NAMALWA (cell line): ENCODE measurements around the gene ITGA11.
"Not testable (repeated sequence)": the region's sequence is repeated elsewhere in the genome, so short reads cannot be mapped to it uniquely, and the experiment has no call there.

Source experiments
- DNase-seq: peaks from one replicate; pipeline ENCODE4 v3.0.0-alpha.2; 2015; ENCODE audit warnings: low spot score

The ITGA11 gene

DNA sequence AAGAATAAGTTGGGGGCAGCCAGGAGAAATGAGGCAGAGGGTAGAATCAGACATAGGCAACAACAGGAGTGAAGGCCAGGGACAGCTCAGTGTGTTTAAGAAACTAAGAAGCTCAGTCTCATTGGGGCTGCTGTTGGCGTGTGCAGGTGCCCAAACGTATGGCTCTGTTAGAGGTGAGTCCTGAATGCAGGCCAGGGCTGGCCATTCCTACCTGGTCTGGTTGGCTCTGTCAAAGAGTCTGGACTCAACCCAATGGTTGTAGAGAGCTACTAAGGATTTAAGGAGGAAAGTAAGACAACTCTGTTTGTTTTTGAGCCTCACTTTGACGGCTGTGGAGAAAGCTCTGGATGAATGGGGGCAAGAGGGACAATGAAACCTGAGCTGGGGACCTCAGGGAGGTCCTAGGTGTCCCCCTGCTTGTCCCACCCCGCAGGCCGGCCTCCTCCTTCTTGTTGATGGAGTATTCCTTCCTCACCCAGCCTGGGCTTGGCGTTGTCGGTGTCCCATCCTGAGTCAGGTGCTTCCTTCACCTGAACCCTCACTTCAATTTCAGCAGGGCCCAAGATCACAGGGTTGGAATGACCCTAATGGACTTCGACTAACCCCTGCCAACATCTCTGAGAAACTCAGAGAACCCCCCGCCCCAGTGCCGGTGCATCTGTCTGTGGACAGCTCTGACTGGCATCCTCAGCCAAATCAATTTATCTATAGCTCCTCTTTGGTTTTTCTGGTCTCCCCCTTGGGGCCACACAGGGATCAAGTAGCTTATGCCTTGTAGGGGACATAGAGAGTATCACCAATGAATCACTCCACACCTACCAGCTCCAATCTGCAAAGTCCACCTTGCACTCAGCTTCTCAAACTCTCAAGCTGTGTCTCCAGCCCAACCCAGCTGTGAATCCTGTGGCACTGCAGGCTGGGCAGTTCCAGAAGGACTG is 8.3 kb downstream of the ITGA11 start:
- DNase-seq: no peak

- DNase-seq: not testable (repeated sequence)
Observed at GRCh38 chr15:68422403-68423145, 9.4 kb downstream of the ITGA11 start.

- no peak for DNase-seq
Observed at GRCh38 chr15:68421798-68422402, 10.1 kb downstream of the ITGA11 start.

DNA sequence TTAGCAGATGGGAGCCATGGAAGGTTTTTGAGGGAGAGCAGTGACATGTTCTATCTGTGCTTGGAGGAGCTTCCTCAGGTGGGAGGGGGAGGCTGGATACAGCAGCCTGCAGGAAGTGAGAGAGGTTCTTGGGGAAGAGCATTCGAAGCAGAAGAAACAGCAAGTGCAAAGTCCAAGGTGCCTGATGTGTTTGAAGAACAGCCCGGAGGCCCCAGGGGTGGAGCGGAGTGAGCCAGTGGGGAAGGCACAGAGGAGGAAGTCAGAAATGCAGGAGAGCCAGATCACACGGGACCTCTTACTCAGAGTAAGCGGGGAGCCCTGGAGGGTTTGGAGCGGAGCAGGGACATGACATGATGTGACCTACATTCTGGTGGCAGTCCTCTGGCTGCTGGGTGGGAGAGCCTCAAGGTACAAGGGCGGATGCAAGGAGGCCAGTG is 10.8 kb downstream of the ITGA11 start:
- DNase-seq: no peak

- DNase-seq: no peak
Observed at GRCh38 chr15:68420186-68420684, 11.7 kb downstream of the ITGA11 start.

DNA sequence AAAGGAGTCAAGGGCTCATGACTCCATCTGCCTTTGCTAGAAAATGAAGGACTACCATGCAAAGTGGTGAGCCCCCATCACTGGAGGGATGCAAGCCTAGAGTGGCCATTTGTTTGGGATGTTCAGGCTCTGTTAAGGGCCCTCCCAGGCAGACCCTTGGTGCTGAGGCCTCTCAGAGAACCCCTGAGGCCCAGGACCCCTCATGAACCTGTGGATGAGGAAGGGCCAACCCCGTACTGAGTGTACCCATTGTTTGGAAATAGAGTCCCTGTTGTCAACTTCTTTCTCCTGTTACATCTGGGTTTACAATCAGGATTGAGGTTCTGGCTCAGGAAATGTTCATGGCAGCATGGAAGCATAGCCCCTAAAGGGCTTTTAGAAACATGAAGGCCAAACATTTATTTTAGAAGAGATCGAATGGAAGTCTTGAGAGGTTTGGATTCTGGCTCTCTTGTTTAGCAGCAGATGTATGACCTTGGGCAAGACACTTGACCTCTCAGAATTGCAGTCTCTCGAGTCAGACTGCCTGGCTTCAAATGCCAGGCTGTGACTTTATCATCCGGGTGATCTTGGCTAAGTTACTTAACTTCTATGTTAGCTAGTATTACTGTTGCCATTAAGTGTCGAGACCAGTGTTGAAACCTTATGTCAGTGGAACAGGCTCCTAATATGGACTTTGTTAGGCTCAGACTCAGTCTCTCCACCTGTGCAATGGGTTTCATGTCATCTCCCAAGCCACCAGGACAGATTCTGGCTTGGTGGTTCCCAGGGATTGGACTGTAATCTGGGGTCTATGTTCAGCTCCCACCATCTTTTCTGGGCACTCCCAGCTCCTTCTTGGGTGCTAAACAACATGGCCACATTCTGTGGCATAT is 12.4 kb downstream of the ITGA11 start:
- no peak for DNase-seq

DNA sequence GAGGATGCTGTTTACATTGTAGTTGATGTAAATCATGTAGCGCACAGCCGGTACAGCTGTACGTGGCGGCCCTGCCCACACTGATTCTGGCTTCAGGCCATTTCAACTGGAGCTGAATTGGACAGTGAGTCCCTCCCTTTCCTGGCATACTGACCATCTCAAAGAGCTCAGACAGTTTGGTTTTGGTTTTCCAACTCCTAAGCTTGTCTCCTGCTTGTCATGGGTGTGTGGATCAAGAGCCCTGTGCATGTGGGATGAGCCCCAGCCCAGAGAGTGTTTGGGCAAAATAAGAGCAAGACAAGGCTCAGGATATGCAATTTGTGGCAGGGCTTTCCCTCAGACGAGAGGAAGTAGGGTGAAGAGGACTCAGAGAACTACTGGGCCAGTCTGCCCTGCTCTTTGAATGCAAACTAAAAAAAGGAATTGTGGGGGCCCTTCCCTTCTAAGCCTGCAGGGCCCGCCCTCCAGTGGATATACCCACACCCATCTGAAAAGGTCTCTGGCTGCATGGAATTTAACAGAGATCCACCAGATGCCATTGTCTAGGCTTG is 13.3 kb downstream of the ITGA11 start:
- DNase-seq: no peak

DNA sequence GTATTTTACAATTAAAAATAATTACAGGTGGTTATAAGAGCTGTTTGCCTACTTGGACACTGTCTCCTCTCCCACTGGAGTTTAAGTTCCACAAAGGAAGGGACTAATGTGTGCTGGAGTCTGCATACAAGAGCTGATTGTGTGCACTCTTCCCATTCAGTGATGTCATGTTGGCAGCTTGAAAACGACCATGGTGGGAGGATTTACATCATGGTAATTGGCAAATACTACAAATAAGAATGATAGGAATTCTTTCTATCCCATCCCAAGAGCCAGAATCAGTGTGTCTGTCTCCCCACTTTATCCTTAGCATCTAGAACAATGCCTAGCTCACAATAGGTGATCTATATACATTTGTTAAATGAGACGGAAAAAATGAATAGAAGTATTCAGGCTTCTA is 14.1 kb downstream of the ITGA11 start:
- DNase-seq: no peak

DNA sequence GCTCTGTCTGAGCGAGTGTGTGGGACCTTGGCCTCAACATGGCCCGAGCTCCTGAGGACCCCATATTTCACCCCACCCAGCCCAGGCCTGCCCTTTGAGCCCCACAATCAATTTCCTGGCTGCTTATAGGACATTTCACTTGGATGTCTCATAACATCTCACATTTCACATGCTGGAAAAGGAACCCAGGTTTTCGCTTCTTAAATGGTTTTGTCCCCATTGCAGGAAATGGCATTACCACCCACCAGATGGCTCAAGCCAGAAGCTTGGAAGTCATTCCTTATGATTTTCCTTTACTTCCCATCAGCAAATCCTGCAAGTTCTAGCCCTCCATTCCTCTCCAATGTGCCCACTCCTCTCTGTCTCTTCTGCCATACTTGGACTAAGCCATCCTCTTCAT is 14.9 kb downstream of the ITGA11 start:
- no peak for DNase-seq

DNA sequence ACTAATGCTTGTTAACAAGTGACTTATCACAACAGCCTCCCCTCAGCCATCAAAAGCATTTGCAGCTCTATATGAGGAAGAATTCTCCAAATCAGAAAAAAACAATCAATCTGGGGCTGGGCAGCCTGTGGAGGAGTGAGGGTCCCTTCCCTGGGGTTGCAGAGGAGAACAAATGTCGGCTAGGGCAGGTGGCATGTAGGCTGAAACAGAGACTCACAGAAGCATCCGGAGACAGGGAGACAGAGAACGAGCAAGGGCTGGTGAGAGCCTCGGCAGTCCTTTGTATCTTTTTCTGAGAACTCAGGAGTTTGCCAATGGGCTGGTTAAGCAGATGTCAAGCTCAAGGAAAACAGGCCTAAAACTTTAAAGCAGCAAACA is 15.8 kb downstream of the ITGA11 start:
- DNase-seq: no peak

GRCh38 chr15:68415501-68416157 is 16.3 kb downstream of the ITGA11 start:
- DNase-seq: no peak

DNA sequence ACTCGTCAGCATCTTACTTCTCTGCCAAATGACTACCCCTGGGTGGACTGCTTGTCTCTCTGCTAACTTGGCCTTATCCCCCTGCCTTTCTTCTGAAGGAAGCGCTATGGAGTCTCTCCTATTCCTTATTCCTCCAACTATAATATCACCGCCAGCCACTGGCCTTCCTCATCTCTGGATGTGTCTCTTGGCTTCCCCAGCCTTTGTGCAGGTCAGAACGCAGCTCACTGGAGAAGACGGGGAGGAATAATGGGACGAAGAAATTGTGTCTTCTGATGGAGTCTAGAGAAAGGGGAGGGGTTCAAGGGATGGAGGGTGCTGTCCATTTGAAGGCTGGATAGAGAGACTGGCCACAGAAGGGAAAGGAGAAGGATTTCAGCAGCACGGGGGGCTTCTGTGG is 16.9 kb downstream of the ITGA11 start:
- no peak for DNase-seq

- DNase-seq: no peak
Observed at GRCh38 chr15:68414591-68414990, 17.4 kb downstream of the ITGA11 start.

GRCh38 chr15:68414206-68414555 is 17.8 kb downstream of the ITGA11 start:
- peak; percentile 16 for DNase-seq

- no peak for DNase-seq
Observed at GRCh38 chr15:68413363-68414205, 18.4 kb downstream of the ITGA11 start.

DNA sequence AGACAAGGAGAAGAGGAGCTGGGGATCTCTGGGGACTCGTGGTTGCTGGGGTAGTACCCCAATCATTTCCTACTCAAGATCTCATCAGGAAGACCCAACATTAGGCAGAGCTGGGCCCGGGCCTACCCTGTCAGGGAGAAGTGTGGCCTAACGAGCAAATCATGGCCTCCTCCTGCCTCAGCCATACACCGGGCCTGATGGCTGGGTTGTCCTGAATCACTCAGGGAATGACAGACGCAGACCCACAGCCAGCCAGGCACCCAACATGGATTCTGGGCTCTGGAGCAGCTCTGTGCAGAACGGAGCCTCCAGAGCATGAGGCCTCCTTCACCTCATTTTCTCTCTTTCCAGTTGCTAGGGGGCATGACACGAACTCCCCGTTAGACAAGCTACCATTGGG is 19.7 kb downstream of the ITGA11 start:
- DNase-seq: no peak

- DNase-seq: no peak
Observed at GRCh38 chr15:68411735-68412134, 20.2 kb downstream of the ITGA11 start.

GRCh38 chr15:68411343-68411675 is 20.7 kb downstream of the ITGA11 start:
- no peak for DNase-seq

DNA sequence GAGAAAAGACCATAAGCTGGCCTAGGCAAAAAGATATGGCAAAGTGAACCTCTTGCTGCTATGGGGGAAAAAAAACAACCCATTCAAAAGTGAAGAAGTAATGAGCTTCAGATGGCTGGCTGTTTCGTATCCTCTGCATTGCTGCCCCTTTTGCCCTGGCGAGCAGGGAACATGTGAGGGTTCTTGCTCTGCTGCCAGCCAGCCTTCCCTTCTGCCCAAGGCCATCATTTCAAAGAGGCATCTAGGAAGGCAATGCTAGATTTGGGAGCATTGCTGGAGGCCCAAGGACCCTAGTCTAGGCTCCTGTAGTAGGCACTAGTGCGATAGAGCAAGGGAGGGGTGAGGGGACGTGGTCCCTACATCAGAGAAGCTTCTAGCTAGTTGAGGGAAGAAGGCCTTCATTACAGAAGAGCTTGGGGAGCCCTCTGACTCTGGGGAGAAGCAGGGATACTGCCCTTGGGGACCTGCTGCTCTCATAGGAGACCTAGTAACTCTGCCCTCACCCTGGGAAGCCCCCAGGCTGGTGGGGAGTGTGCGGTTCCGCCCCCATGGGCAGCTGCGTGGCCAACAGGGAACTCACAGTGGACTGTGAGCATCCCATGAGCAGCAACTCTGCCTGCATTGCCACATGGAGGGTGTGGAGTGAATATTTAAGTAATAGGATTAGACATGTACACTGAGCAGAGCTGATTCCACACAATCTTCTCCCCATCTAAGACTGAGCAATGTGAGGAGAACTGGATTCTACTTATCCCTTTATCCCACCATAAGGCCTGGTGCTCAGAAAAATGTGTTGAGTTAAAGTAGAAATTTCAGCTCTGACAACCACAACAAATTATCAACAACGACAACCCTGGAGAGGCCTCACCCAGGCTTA is 21.3 kb downstream of the ITGA11 start:
- DNase-seq: no peak
